Left ventricle myocardium inferior (tissue), 1 donor: ENCODE data around the gene GPC5. TPM values are rescaled to one million over a fixed set of nuclear protein-coding genes. Genes with fewer than 3 reads are reported as not detected.

Experiments used
- DNase-seq: peaks from one replicate; pipeline ENCODE4 v3.0.0-alpha.2; 2020
- H3K27ac ChIP-seq: fragments of 200-600 bp; replicated peaks from 2 replicates; pipeline ENCODE4 v1.8.0; 2021
- H3K27me3 ChIP-seq: fragments of 200-600 bp; 2 replicates; pipeline ENCODE4 v1.8.0; 2021; ENCODE audit warnings: low read depth
- H3K36me3 ChIP-seq: fragments of 200-600 bp; 2 replicates; pipeline ENCODE4 v1.8.0; 2021
- H3K4me1 ChIP-seq: fragments of 200-600 bp; 2 replicates; pipeline ENCODE4 v1.8.0; 2021
- H3K4me3 ChIP-seq: fragments of 200-600 bp; 2 replicates; pipeline ENCODE4 v1.8.0; 2021; ENCODE audit warnings: mild to moderate bottlenecking, moderate library complexity
- H3K9me3 ChIP-seq: fragments of 200-600 bp; replicated peaks from 2 replicates; pipeline ENCODE4 v1.8.0; 2021
- intact Hi-C: fragments of 100-400 bp; cut with micrococcal nuclease; formaldehyde crosslinking; loops from one replicate; pipeline ENCODE4 v1.11.0; 2022
- total RNA-seq: library from RNA; stranded (reverse); fragmentation: NEBNext Ultra II Directional; extraction: Animal tissue kit (Norgen Biotek cat#: 25700); gene quantifications from one replicate; pipeline ENCODE4 v1.2.1, GENCODE V29; 2021
- TF ChIP-seq, protein P1 (sequence below): fragments of 200-600 bp; IDR thresholded peaks from 2 replicates; pipeline ENCODE4 v1.8.0; 2021; ENCODE audit warnings: antibody characterized with exemption, mild to moderate bottlenecking, borderline replicate concordance
- donor health status: DM: no; HTN: yes; CAD: no; lungs with severe emphysema.

GPC5 gene
- total RNA-seq, 1 donor from 2014 or later = 1.5 TPM

DNA sequence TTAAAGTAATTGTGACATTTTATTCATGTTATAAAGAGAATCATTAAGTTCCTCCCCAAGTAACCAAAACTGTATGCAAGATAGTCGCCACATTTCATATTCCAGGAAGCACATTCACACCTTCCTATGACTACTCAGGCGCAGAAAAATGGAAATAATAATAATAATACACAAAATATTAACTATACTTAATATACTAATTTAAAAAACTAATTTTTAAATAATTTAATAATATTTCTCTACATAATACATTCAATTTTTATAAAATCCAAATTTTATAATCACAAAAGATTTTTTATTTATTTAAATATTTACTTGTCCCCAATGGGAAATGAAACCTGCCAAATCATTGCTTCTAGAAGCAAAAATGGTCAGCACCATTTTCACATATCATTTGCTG, 1030.8 kb downstream of the GPC5 start:
- Histone ChIP-seq H3K9me3 (no peaks in the 10 kb centered on the region), H3K27ac (no peak overlapping the region), H3K4me3 (no peak overlapping the region), H3K4me1 (no peaks in the 10 kb centered on the region), H3K36me3 (no peaks in the 10 kb centered on the region), H3K27me3 (no peaks in the 10 kb centered on the region)
- intact Hi-C loops = no loop called here
- no peak for DNase-seq
- TF ChIP-seq, protein P1, sequence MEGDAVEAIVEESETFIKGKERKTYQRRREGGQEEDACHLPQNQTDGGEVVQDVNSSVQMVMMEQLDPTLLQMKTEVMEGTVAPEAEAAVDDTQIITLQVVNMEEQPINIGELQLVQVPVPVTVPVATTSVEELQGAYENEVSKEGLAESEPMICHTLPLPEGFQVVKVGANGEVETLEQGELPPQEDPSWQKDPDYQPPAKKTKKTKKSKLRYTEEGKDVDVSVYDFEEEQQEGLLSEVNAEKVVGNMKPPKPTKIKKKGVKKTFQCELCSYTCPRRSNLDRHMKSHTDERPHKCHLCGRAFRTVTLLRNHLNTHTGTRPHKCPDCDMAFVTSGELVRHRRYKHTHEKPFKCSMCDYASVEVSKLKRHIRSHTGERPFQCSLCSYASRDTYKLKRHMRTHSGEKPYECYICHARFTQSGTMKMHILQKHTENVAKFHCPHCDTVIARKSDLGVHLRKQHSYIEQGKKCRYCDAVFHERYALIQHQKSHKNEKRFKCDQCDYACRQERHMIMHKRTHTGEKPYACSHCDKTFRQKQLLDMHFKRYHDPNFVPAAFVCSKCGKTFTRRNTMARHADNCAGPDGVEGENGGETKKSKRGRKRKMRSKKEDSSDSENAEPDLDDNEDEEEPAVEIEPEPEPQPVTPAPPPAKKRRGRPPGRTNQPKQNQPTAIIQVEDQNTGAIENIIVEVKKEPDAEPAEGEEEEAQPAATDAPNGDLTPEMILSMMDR = no peak

DNA sequence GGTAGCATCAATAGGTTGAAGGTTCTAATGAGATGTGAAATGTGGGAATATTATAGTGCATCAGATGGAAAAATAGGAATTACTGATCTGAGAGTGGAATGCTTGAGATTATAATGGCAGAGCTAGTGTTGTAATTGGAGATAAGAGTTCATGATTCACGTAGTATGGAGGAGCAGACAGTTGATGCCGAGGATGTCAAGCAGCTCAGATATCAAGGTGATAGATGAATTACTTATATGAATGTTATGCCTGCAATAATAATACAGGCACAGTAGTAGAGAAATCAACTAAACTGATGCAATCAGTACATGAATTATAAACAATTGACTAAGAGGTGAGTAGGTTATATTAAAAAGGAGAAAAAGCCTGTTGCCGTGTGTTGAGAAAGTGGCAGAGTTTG, 1035.0 kb downstream of the GPC5 start:
- Histone ChIP-seq H3K9me3 (no peaks in the 10 kb centered on the region), H3K27me3 (no peaks in the 10 kb centered on the region), H3K27ac (no peak overlapping the region), H3K36me3 (no peaks in the 10 kb centered on the region), H3K4me3 (no peak overlapping the region), H3K4me1 (no peaks in the 10 kb centered on the region)
- intact Hi-C loops = no loop called here
- DNase-seq = no peak
- TF ChIP-seq, protein P1 = no peak

DNA sequence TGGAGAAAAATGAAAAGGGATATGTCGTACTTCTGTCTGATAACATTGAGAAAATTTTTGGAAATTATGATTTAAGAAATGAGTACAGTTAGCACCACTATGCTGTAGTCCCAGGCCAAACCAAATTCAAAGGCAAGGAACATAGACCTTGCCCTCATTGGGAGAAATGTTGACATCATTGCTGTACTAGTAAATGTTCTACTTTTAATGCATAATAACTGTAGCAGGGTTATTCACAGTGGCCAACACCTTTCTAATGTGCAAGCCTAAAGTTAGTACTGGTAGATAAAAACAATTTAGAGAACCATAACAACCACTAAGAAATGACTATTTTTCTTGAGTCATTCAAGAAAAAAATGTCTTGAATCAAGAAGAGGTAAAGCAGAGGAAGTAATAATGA, 1035.5 kb downstream of the GPC5 start:
- TF ChIP-seq, protein P1 = no peak
- H3K4me3 ChIP-seq = no peak overlapping the region
- no peaks in the 10 kb centered on the region for H3K36me3 ChIP-seq
- no peaks in the 10 kb centered on the region for H3K9me3 ChIP-seq
- intact Hi-C loops = no loop called here
- no peaks in the 10 kb centered on the region for H3K27me3 ChIP-seq
- no peak for DNase-seq
- H3K27ac ChIP-seq = no peak overlapping the region
- H3K4me1 ChIP-seq = no peaks in the 10 kb centered on the region

DNA sequence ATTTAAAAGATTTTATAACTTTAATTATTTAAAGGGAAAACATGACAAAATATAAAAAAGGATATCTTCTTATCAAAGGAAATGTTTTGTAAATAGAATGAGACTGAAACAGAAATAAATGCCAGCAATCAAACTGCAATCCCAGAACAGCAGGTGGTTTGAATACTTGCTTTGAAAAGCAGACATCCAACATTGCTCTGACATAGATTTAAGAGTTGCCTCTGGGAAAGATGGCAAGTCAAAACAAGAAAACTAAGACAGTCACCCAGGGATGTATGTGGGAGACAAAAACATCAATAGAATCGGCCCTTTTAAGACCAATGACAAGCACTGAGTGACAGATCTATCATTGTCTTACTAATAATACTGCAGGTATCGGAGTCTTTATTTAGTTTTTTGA, 1038.5 kb downstream of the GPC5 start:
- intact Hi-C loops = no loop called here
- no peaks in the 10 kb centered on the region for H3K36me3 ChIP-seq
- H3K27ac ChIP-seq = no peak overlapping the region
- no peaks in the 10 kb centered on the region for H3K9me3 ChIP-seq
- DNase-seq = no peak
- H3K27me3 ChIP-seq = no peaks in the 10 kb centered on the region
- TF ChIP-seq, protein P1 = no peak
- H3K4me3 ChIP-seq = no peak overlapping the region
- H3K4me1 ChIP-seq = no peaks in the 10 kb centered on the region

DNA sequence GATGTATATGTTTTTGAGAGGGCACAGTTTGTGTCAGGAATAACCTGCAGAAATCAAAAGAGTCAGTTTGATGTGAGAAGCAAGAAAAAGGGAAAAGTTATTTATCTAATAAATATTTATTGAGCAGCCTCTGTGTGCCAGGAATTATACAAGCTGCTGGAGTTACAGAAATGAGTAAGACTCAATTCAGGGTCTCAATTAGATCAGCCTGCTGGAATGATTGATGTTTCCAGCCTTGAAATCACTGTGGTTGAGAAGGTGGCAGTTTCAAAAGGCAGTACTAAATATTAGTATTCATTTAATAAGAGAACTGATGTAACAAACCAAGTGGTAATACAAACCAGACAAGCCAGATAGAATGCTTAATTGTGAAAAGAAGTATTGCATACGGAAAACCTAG, 1045.8 kb downstream of the GPC5 start:
- Histone ChIP-seq H3K4me3 (no peak overlapping the region), H3K36me3 (no peaks in the 10 kb centered on the region), H3K27ac (no peak overlapping the region), H3K4me1 (no peaks in the 10 kb centered on the region), H3K9me3 (peaks cover 7% of the 10 kb centered on the region), H3K27me3 (no peaks in the 10 kb centered on the region)
- intact Hi-C loops = no loop called here
- TF ChIP-seq, protein P1 = no peak
- DNase-seq = no peak

DNA sequence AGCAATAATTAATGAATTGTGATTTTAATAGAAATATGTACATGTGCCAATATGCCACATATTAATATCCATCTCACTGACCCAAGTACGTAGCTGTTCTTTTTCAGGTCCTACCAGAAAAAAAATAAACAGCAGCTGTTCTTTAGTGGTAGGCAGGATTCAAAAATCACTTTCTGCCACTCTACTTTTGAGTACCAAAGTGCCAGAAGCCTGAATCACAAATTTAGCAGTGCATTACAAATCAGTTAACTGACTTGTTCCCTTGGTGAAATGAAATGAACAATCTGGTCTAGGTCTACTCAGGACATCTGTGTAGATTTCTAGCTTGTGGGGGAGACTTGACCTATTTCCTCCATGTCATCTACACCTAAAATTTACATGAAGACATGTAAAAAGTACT, 1052.6 kb downstream of the GPC5 start:
- H3K27ac ChIP-seq = no peak overlapping the region
- no peaks in the 10 kb centered on the region for H3K27me3 ChIP-seq
- no peak overlapping the region for H3K4me3 ChIP-seq
- TF ChIP-seq, protein P1 = no peak
- intact Hi-C loops = no loop called here
- no peaks in the 10 kb centered on the region for H3K9me3 ChIP-seq
- no peak for DNase-seq
- no peaks in the 10 kb centered on the region for H3K36me3 ChIP-seq
- H3K4me1 ChIP-seq = no peaks in the 10 kb centered on the region
